ENCODE results near the gene NOL3.

NOL3 gene

DNA sequence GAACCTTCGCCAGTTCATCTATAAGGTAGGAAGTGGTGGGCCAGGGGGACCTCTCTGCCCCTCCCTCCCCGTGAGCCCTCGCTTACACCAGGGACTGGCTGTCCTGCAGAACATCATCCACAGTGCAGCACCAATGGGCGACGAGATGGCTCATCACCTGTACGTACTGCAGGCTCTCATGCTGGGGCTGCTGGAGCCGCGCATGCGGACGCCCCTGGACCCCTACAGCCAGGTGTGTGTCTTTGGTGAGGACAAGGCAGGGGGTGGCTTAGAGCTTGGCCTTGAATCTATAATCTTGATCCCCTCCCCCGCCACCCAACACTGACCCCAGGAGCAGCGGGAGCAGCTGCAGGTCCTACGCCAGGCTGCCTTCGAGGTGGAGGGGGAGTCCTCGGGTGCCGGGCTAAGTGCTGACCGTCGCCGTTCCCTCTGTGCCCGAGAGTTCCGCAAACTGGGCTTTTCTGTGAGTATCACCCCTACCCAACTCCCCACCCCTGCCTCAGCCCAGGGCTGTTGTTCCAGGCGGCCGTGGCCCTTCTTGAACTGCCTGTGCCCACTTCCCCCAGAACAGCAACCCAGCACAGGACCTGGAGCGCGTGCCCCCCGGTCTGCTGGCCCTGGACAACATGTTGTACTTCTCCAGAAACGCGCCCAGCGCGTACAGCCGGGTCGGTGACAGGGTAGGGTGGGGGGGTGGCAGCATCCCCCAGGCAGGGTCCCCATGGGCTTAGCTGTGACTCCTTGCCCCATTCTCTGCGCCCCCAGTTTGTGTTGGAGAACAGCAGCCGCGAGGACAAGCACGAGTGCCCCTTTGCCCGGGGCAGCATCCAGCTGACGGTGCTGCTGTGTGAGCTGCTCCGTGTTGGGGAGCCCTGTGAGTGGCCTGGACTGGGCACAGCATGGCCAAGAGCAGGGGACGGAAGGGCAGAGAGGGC lies 31.3 kb downstream of the NOL3 start:
- no peak overlapping the region for H3K4me3 ChIP-seq (ENCODE audit: low read length)
- TF ChIP-seq, protein P1, sequence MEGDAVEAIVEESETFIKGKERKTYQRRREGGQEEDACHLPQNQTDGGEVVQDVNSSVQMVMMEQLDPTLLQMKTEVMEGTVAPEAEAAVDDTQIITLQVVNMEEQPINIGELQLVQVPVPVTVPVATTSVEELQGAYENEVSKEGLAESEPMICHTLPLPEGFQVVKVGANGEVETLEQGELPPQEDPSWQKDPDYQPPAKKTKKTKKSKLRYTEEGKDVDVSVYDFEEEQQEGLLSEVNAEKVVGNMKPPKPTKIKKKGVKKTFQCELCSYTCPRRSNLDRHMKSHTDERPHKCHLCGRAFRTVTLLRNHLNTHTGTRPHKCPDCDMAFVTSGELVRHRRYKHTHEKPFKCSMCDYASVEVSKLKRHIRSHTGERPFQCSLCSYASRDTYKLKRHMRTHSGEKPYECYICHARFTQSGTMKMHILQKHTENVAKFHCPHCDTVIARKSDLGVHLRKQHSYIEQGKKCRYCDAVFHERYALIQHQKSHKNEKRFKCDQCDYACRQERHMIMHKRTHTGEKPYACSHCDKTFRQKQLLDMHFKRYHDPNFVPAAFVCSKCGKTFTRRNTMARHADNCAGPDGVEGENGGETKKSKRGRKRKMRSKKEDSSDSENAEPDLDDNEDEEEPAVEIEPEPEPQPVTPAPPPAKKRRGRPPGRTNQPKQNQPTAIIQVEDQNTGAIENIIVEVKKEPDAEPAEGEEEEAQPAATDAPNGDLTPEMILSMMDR (conservative IDR thresholded peaks at IDR 0.05; ENCODE audit: low read depth, low read length) = no peak
- DNase-seq (ENCODE audit: low read depth) = no peak

DNA sequence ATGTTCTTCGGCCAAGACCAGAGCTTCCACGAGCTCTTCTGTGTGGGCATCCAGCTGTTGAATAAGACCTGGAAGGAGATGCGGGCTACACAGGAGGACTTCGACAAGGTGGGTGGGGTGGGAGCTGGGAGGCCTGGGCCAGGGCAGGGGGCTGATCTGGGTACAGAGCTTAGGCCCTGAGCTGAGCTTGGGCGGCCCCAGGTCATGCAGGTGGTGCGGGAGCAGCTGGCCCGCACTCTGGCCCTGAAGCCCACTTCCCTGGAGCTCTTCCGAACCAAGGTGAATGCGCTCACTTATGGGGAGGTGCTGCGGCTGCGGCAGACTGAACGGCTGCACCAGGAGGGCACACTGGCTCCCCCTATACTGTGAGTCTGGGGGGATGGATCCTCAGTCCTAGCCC lies 32.1 kb downstream of the NOL3 start:
- DNase-seq (ENCODE audit: low read depth) = no peak
- no peak overlapping the region for H3K4me3 ChIP-seq (ENCODE audit: low read length)
- TF ChIP-seq, protein P1 (conservative IDR thresholded peaks at IDR 0.05; ENCODE audit: low read depth, low read length) = no peak

DNA sequence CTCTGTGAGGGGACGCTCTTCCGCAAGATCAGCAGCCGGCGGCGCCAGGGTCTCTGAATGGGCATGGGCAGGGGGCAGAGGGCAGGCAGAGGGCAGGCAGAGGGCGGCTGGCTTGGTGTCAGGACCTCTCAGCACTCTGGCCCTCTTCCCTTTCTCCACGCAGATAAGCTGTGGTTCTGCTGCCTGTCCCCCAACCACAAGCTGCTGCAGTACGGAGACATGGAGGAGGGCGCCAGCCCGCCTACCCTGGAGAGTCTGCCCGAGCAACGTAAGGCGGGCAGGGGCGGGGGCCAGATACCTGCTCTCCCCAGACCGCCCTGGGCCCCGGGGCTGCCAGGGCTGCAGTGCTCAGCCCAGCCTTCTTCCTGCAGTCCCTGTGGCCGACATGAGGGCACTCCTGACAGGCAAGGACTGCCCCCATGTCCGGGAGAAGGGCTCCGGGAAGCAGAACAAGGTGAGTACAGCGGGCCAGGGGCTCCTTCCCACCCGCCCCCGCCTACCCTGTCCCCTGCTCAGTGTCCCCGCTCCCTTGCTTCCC lies 32.7 kb downstream of the NOL3 start:
- H3K4me3 ChIP-seq (ENCODE audit: low read length) = no peak overlapping the region
- no peak for DNase-seq (ENCODE audit: low read depth)
- TF ChIP-seq, protein P1 (conservative IDR thresholded peaks at IDR 0.05; ENCODE audit: low read depth, low read length) = no peak

DNA sequence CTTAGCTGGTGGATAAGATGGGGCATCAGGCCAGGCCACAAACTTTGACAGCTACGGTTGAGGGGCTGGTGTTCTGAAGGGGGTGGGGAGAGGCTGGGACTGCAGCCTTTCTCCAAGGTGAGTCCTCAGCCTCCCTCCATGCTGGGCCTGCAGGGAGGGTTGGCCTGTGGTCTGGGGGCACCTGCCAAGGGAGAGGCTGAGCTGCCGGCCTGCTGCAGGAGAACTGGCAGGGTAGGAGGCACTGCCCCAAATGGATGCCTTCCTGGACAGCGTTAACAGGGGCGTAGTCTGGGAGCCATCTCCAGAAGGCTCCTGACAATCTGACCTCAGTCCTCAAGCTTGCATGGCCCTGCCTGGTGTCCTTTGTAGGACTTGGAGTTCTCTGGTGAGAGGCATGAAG lies 33.7 kb downstream of the NOL3 start:
- no peak for DNase-seq (ENCODE audit: low read depth)
- no peak overlapping the region for H3K4me3 ChIP-seq (ENCODE audit: low read length)
- TF ChIP-seq, protein P1 (conservative IDR thresholded peaks at IDR 0.05; ENCODE audit: low read depth, low read length) = no peak

DNA sequence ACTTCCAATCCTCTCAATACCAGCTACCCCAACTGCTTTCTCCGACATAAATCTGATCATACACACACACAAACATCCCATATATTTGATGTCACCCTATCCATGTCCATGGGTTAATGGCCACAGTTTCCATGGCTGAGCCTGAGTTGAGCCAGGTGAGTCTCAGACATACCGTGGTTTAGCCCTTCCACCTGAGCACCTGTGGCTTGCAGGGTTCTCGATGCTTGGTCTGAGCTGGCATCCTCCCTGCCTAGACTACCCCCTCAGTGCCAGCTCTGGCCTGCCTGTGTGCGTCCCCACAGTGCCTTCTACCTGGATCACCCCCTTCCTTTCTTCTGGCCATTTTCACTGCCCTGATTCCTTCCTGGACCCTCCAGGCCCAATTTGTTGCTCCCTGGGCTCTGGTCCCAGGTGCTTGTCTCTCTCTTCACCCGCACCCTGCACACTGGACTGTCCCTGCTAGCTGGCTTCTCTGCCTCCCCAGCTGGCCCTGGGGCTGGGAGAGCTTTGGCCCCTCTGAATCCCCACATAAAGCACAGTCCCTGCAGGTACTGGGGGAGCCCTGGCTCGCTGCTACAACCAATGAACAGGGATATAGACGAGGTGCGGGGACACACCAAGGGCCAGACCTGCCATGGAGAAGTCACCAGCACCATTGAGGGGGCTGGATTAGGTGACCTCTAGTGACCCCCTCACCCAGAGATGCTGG lies 35.9 kb downstream of the NOL3 start:
- DNase-seq (ENCODE audit: low read depth) = no peak
- TF ChIP-seq, protein P1 (conservative IDR thresholded peaks at IDR 0.05; ENCODE audit: low read depth, low read length) = no peak
- H3K4me3 ChIP-seq (ENCODE audit: low read length) = no peak overlapping the region

DNA sequence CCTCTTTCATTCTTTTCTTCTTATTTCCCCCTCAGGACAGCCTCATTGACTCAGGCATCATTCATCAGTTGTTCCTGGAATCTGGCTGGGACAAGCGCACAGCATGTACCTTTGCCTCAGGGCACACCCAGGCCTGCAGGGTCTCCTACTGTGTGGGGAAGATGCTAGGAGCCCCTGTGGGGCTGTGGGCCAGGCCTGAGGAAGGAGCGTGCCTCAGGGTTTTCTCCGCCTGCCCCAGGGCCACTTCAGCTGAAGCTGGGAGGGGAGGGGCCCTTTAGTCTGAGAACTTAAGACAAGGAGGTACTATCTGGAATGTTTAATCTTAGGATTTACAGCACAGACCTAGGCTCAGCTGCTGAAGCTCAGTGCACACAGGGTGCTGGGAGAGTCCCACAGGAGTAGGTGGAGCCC lies 36.5 kb downstream of the NOL3 start:
- TF ChIP-seq, protein P1 (conservative IDR thresholded peaks at IDR 0.05; ENCODE audit: low read depth, low read length) = no peak
- H3K4me3 ChIP-seq (ENCODE audit: low read length) = no peak overlapping the region
- no peak for DNase-seq (ENCODE audit: low read depth)
